ENCODE results near the gene ZNF358.

Gene ZNF358

DNA sequence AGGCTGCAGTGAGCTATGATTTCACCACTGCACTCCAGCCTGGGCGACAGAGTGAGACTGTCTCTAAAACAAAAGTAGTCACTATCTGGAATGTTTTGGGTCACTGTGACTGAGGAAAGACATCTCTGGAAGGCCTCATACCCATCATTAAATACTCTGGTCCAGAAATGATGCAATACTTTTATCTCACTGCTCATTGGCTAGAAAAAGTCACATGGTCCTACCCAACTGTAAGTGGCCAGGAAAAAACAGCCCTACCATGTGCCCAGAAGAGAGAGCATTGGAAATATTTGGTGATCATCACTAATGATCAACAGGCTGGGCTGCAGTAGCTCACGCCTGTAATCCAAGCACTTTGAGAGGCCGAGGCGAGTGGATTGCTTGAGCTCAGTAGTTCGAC is 49.4 kb downstream of the ZNF358 start:
- Histone ChIP-seq H3K36me3 (replicated peaks) (peaks cover 10% of the 10 kb centered on the region), H3K27ac (no peak overlapping the region), H3K27me3 (replicated peaks) (no peaks in the 10 kb centered on the region), H3K4me3 (ENCODE audit: low read depth, low read length) (no peak overlapping the region)
- DNase-seq: no peak
- TF ChIP-seq, protein P1, sequence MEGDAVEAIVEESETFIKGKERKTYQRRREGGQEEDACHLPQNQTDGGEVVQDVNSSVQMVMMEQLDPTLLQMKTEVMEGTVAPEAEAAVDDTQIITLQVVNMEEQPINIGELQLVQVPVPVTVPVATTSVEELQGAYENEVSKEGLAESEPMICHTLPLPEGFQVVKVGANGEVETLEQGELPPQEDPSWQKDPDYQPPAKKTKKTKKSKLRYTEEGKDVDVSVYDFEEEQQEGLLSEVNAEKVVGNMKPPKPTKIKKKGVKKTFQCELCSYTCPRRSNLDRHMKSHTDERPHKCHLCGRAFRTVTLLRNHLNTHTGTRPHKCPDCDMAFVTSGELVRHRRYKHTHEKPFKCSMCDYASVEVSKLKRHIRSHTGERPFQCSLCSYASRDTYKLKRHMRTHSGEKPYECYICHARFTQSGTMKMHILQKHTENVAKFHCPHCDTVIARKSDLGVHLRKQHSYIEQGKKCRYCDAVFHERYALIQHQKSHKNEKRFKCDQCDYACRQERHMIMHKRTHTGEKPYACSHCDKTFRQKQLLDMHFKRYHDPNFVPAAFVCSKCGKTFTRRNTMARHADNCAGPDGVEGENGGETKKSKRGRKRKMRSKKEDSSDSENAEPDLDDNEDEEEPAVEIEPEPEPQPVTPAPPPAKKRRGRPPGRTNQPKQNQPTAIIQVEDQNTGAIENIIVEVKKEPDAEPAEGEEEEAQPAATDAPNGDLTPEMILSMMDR (IDR thresholded peaks at IDR 0.05; ENCODE audit: low read depth, low read length, missing control alignments): no peak
- in situ Hi-C loops (cut with HindIII; ENCODE audit: low pct_ligation_motif_present, low sequenced_read_pairs): no loop called here
